ENCODE measurements around the gene SRRM5. TPM values are rescaled to one million over a fixed set of nuclear protein-coding genes. Genes with fewer than 3 reads are reported as not detected.
"Not testable (repeated sequence)": the region's sequence is repeated elsewhere in the genome, so short reads cannot be mapped to it uniquely, and the experiment has no call there.

Gene SRRM5
- polyA plus RNA-seq, 1 of the 3 experiments (the other 2 are of a cell fraction), result 0.15 TPM

DNA sequence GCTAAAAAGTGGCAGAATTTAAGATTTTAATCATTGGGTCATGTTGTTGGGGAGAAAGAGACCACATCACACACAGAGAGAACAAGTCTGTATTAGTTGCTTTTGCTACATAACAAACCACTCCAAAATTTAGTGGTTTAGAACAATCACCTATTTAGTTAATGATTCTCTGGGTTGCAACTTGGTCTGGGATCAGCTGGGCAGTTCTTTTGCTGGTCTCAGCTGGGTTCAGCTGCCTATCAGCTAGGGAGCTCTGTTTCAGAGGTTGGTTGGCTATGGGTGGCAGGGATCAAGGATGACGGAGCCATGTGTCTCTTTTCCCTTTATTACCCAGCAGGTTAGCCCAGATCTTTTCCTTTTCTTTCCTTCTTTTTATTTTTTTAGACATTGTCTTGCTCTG is 27.4 kb upstream of the SRRM5 start:
- Histone ChIP-seq H3K9ac (no peak overlapping the region), H3K27ac (ENCODE audit: low read depth in 2 of 2, low read length in 1 of 2) (no peak overlapping the region), H3K36me3 (replicated peaks in 1 of 2; ENCODE audit: control insufficient read depth in 1 of 2, insufficient read depth in 2 of 2, low read length in 1 of 2) (peaks cover 3 to 7% of the 10 kb centered on the region in 2 experiments), H3K4me2 (no peak overlapping the region), H3K4me1 (ENCODE audit: control insufficient read depth in 1 of 2, insufficient read depth in 2 of 2, low read depth in 1 of 2, low read length in 1 of 2) (peaks cover 0 to 20% of the 10 kb centered on the region in 2 experiments; a peak in 1 of 4 replicates), H3F3A (replicated peaks; ENCODE audit: insufficient read depth) (peaks cover 3% of the 10 kb centered on the region), H4K20me1 (ENCODE audit: insufficient read depth) (no peaks in the 10 kb centered on the region), H3K27me3 (ENCODE audit: insufficient read depth) (no peaks in the 10 kb centered on the region), H3K4me3 (ENCODE audit: low read depth in 2 of 2, low read length in 1 of 2) (no peak overlapping the region), H2AFZ (ENCODE audit: low read depth) (no peak overlapping the region), H3K79me2 (ENCODE audit: insufficient read depth) (peaks cover 10% of the 10 kb centered on the region; the same call in 1 of the 2 replicates), H3K9me3 (no peaks in the 10 kb centered on the region), H3K9me2 (no peaks in the 10 kb centered on the region)
- TF ChIP-seq RFX5 (IDR thresholded peaks at IDR 0.05; ENCODE audit: low read length) (no peak), YY1 (IDR thresholded peaks at IDR 0.05; ENCODE audit: low read depth) (no peak), EZH2phosphoT487 (IDR thresholded peaks at IDR 0.05; ENCODE audit: borderline replicate concordance, low read depth) (no peak), MEF2A (IDR thresholded peaks at IDR 0.05; ENCODE audit: borderline replicate concordance, low read depth) (no peak), SIN3A (IDR thresholded peaks at IDR 0.05; ENCODE audit: borderline replicate concordance, low read depth, low read length) (no peak)
- ChIA-PET CTCF (interaction anchor here (0.9 to 4.3 kb wide), 3 partner anchors 10 to 30 kb away, joined by 3 to 25 read pairs (median 5); partner anchors contain the start of gene XRCC1), POLR2A (interaction anchor here (1.4 kb wide), 1 partner anchor 11 kb away, joined by 4 read pairs; the partner anchor contains the start of gene IRGQ)
- no peak for DNase-seq
- WGBS (ENCODE audit: low lambda C conversion rate), result 90% methylated on average over 1 of the region's 1 CpG

DNA sequence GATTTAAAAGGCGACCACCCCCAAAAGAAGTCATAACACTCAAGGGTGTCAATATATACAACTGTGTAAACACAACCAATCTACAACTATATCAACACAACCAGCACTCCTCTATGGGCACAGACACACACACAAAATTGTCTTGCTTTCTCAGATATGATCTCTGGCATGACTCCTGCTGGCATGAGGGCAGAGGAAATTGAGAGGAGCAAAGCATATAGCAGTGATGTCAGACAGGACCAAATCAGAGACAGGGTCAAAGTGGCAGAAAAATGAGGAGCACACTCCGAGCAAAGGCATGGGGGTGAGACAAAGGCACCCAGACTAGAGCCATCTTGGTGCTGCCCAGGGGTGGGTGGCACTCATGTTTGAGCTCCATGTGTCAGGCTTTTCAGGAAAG is 25.5 kb upstream of the SRRM5 start:
- Histone ChIP-seq H4K20me1 (ENCODE audit: insufficient read depth) (no peaks in the 10 kb centered on the region), H3K79me2 (ENCODE audit: insufficient read depth) (peaks cover 21% of the 10 kb centered on the region; the same call in 1 of the 2 replicates), H2AFZ (ENCODE audit: low read depth) (no peak overlapping the region), H3K9me2 (no peaks in the 10 kb centered on the region), H3K9ac (no peak overlapping the region), H3K4me1 (ENCODE audit: control insufficient read depth in 1 of 2, insufficient read depth in 2 of 2, low read depth in 1 of 2, low read length in 1 of 2) (peaks cover 0 to 14% of the 10 kb centered on the region in 2 experiments; a peak in 1 of 4 replicates), H3K27me3 (ENCODE audit: insufficient read depth) (no peaks in the 10 kb centered on the region), H3K36me3 (replicated peaks in 1 of 2; ENCODE audit: control insufficient read depth in 1 of 2, insufficient read depth in 2 of 2, low read length in 1 of 2) (peaks cover 15 to 20% of the 10 kb centered on the region in 2 experiments), H3K4me2 (no peak overlapping the region), H3F3A (replicated peaks; ENCODE audit: insufficient read depth) (peaks cover 3% of the 10 kb centered on the region), H3K4me3 (ENCODE audit: low read depth in 2 of 2, low read length in 1 of 2) (no peak overlapping the region), H3K27ac (ENCODE audit: low read depth in 2 of 2, low read length in 1 of 2) (peak overlapping the region in 1 of 2 experiments; percentile 58; a peak in 2 of 4 replicates), H3K9me3 (no peaks in the 10 kb centered on the region)
- 80% methylated on average over 2 of the region's 2 CpGs for WGBS (ENCODE audit: low lambda C conversion rate)
- POLR2A ChIA-PET, result interaction anchor here (0.6 kb wide), 1 partner anchor 213 kb away, joined by 3 read pairs; no protein-coding TSS in a partner anchor
- CTCF ChIA-PET, result interaction anchor here (0.7 to 4.3 kb wide), 3 partner anchors 8 to 47 kb away, joined by 3 to 25 read pairs (median 3); no protein-coding TSS in a partner anchor
- peak; percentile 53 for DNase-seq
- TF ChIP-seq GATA2 (CRISPR knock-in tag; IDR thresholded peaks at IDR 0.05), result peak; percentile 49
- no peak for TF ChIP-seq CHD2 (IDR thresholded peaks at IDR 0.05; ENCODE audit: low read length, partially characterized antibody)
- peak; percentile 64; the same call in 1 of the 2 replicates for TF ChIP-seq MXI1 (IDR thresholded peaks at IDR 0.05; ENCODE audit: low read depth, low read length)

DNA sequence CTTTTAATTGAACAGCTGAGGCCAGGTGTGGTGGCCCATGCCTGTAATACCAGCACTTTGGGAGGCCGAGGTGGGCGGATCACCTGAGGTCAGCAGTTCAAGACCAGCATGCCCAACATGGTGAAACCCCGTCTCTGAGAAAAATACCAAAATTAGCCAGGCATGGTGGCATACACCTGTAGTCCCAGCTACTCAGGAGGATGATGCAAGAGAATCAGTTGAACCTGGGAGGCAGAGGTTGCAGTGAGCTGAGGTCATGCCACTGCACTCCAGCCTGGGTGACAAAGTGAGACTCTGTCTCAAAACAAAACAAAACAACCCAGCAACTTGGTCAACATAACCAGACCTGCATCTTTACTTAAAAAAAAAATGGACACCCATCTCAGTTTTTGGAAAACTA is 24.9 kb upstream of the SRRM5 start:
- DNase-seq; H2AFZ ChIP-seq (ENCODE audit: low read depth); H3K27ac ChIP-seq (ENCODE audit: low read depth in 2 of 2, low read length in 1 of 2); H3K4me3 ChIP-seq (ENCODE audit: low read depth in 2 of 2, low read length in 1 of 2); H4K20me1 ChIP-seq (ENCODE audit: insufficient read depth); H3K27me3 ChIP-seq (ENCODE audit: insufficient read depth); H3K4me2 ChIP-seq; H3F3A ChIP-seq (replicated peaks; ENCODE audit: insufficient read depth); H3K9ac ChIP-seq; H3K9me3 ChIP-seq; H3K9me2 ChIP-seq; H3K4me1 ChIP-seq (ENCODE audit: control insufficient read depth in 1 of 2, insufficient read depth in 2 of 2, low read depth in 1 of 2, low read length in 1 of 2): not testable (repeated sequence)
- H3K36me3 ChIP-seq (replicated peaks in 1 of 2; ENCODE audit: control insufficient read depth in 1 of 2, insufficient read depth in 2 of 2, low read length in 1 of 2), result peaks cover 19 to 25% of the 10 kb centered on the region in 2 experiments
- 91% methylated on average over 3 of the region's 3 CpGs for WGBS (ENCODE audit: low lambda C conversion rate)
- peaks cover 28% of the 10 kb centered on the region; the same call in 1 of the 2 replicates for H3K79me2 ChIP-seq (ENCODE audit: insufficient read depth)
- POLR2A ChIA-PET, result interaction anchor here (0.6 kb wide), 1 partner anchor 212 kb away, joined by 3 read pairs; no protein-coding TSS in a partner anchor
- CTCF ChIA-PET, result interaction anchor here (0.7 to 4.3 kb wide), 3 partner anchors 7 to 48 kb away, joined by 3 to 25 read pairs (median 3); no protein-coding TSS in a partner anchor
